Bronchial epithelial cell (primary cell): ENCODE measurements around the gene NSUN3. TPM values are rescaled to one million over a fixed set of nuclear protein-coding genes. Genes with fewer than 3 reads are reported as not detected.

ENCODE experiments used
- DNase-seq: peaks from one replicate; pipeline ENCODE4 v3.0.0-alpha.2; 2010; ENCODE audit warnings: low read depth
- FAIRE-seq: peaks from 2 replicates; lab custom pipeline; 2011; peaks lifted over from hg19 to GRCh38; lab: Jason Lieb, UNC
- H3K27me3 ChIP-seq: 2 replicates; pipeline ENCODE4 v1.5.1; 2011; ENCODE audit warnings: low read length; ENCODE audit not compliant: control insufficient read depth, insufficient read depth
- H3K36me3 ChIP-seq: 2 replicates; pipeline ENCODE4 v1.5.1; 2011; ENCODE audit warnings: low read length; ENCODE audit not compliant: control insufficient read depth, insufficient read depth
- H3K4me3 ChIP-seq: 2 replicates; pipeline ENCODE4 v1.5.1; 2011; ENCODE audit warnings: mild to moderate bottlenecking, low read depth, low read length, control low read depth
- CTCF ChIP-seq: IDR thresholded peaks from 2 replicates; pipeline ENCODE4 v1.5.1; 2011; ENCODE audit warnings: mild to moderate bottlenecking, moderate library complexity, low read length, control low read depth, inconsistent platforms; ENCODE audit not compliant: insufficient read depth, severe bottlenecking
- total RNA-seq: library from RNA; depleted of rRNA; stranded (reverse); fragments of >200 nt; gene quantifications from 2 replicates; pipeline ENCODE4 v1.2.1, GENCODE V29; 2014

NSUN3 gene
- total RNA-seq, 1 donor from 2014 or later, result 7.9 TPM

- Histone ChIP-seq H3K4me3 (no peak overlapping the region), H3K36me3 (peaks cover 2% of the 10 kb centered on the region), H3K27me3 (no peaks in the 10 kb centered on the region)
- DNase-seq, result no peak
- no peak for TF ChIP-seq CTCF
- no peak for FAIRE-seq
These were observed 2.3 kb downstream of the NSUN3 start for GRCh38 chr3:94065122-94065521.

GRCh38 chr3:94065819-94066480, 3.1 kb downstream of the NSUN3 start:
- Histone ChIP-seq H3K36me3 (peaks cover 2% of the 10 kb centered on the region), H3K4me3 (no peak overlapping the region), H3K27me3 (no peaks in the 10 kb centered on the region)
- DNase-seq, result no peak
- no peak for FAIRE-seq
- no peak for TF ChIP-seq CTCF

GRCh38 chr3:94066506-94067500, 3.9 kb downstream of the NSUN3 start:
- TF ChIP-seq CTCF, result no peak
- Histone ChIP-seq H3K27me3 (no peaks in the 10 kb centered on the region), H3K4me3 (no peak overlapping the region), H3K36me3 (peaks cover 6% of the 10 kb centered on the region)
- FAIRE-seq (no peak), DNase-seq (no peak)

GRCh38 chr3:94069194-94069813, 6.4 kb downstream of the NSUN3 start:
- Histone ChIP-seq H3K4me3 (no peak overlapping the region), H3K27me3 (no peaks in the 10 kb centered on the region), H3K36me3 (peaks cover 8% of the 10 kb centered on the region)
- TF ChIP-seq CTCF, result peak; percentile 28
- FAIRE-seq, result no peak
- peak; percentile 27 for DNase-seq

GRCh38 chr3:94070341-94070911, 7.6 kb downstream of the NSUN3 start:
- no peak overlapping the region for H3K4me3 ChIP-seq
- FAIRE-seq (no peak), DNase-seq (no peak)
- no peak for TF ChIP-seq CTCF
- H3K27me3 ChIP-seq, result no peaks in the 10 kb centered on the region
- H3K36me3 ChIP-seq, result peaks cover 8% of the 10 kb centered on the region
